Endothelial cell of umbilical vein (primary cell): ENCODE results near the gene C1orf210. TPM values are rescaled to one million over a fixed set of nuclear protein-coding genes. Genes with fewer than 3 reads are reported as not detected.

Source experiments
- BruUV-seq: library from RNA; stranded (reverse); fragments of 400-500 nt; replicated peaks from 2 replicates; lab custom pipeline; 2021; lab: Mats Ljungman, UMichigan
- CTCF ChIA-PET: fragments of 300-600, 350-600 bp; sonication (Branson Sonifier 250); formaldehyde crosslinking; loops from one replicate; lab custom pipeline; 2021; ENCODE audit warnings: antibody characterized with exemption, inconsistent platforms; lab: Charles Lee
- POLR2A ChIA-PET: fragments of 300-600, 350-600 bp; sonication (Branson Sonifier 250); formaldehyde crosslinking; loops from one replicate; lab custom pipeline; 2021; ENCODE audit warnings: antibody characterized with exemption, inconsistent platforms; lab: Charles Lee
- DNase-seq: peaks from one replicate; pipeline ENCODE4 v3.0.0-alpha.2; 2011; ENCODE audit warnings: low read depth, low spot score
- FAIRE-seq: peaks from 2 replicates; lab custom pipeline; 2011; peaks lifted over from hg19 to GRCh38; lab: Jason Lieb, UNC
- H2AFZ ChIP-seq: 2 replicates; pipeline ENCODE4 v1.6.0; 2012; ENCODE audit warnings: low read depth, low read length, control low read depth, inconsistent platforms
- H3K27ac ChIP-seq: 2 replicates; pipeline ENCODE4 v1.5.1; 2011; ENCODE audit warnings: low read depth, mild to moderate bottlenecking, control low read depth, low read length, moderate library complexity; ENCODE audit not compliant: insufficient read depth
- H3K27me3 ChIP-seq, 2 experiments: 2 replicates each; pipeline versions ENCODE4 v1.6.0 to v1.6.1; 2011; ENCODE audit warnings: low read length in 2 of 2, mixed read lengths in 1 of 2; ENCODE audit not compliant: control insufficient read depth in 2 of 2, insufficient read depth in 2 of 2
- H3K36me3 ChIP-seq, 2 experiments: 2 replicates in 1 of 2; 3 replicates in 1 of 2; pipeline ENCODE4 v1.5.1; 2011; ENCODE audit warnings: low read length in 2 of 2, mild to moderate bottlenecking in 1 of 2, moderate library complexity in 1 of 2; ENCODE audit not compliant: control insufficient read depth in 2 of 2, insufficient read depth in 2 of 2; ENCODE audit errors: extremely low read depth in 1 of 2
- H3K4me1 ChIP-seq: 3 replicates; pipeline ENCODE4 v1.5.1; 2011; ENCODE audit warnings: mild to moderate bottlenecking, low read length; ENCODE audit not compliant: control insufficient read depth, insufficient read depth; ENCODE audit errors: extremely low read depth
- H3K4me2 ChIP-seq: 2 replicates; pipeline ENCODE4 v1.6.1; 2011; ENCODE audit warnings: low read length, control low read depth, mixed read lengths; ENCODE audit not compliant: insufficient read depth
- H3K4me3 ChIP-seq, 3 experiments: fragments of 200-600 bp in 1 of 3; sonication (generic), shearing (Covaris generic) in 1 of 3; replicated peaks in 1 of 3; 2 replicates each; pipeline ENCODE4 v1.5.1; 2011 to 2016; ENCODE audit warnings: control low read depth in 3 of 3, low read length in 3 of 3, mild to moderate bottlenecking in 2 of 3, inconsistent platforms in 1 of 3, low read depth in 1 of 3, moderate library complexity in 1 of 3; ENCODE audit not compliant: insufficient read depth in 1 of 3
- H3K79me2 ChIP-seq: 2 replicates; pipeline ENCODE4 v1.6.0; 2012; ENCODE audit warnings: low read length, inconsistent platforms; ENCODE audit not compliant: control insufficient read depth, insufficient read depth
- H3K9ac ChIP-seq: replicated peaks from 2 replicates; pipeline ENCODE3; 2011; ENCODE audit warnings: low read length, control low read depth; ENCODE audit not compliant: insufficient read depth; ENCODE audit errors: extremely low read depth
- H3K9me1 ChIP-seq: replicated peaks from 3 replicates; pipeline ENCODE4 v1.6.0; 2011; ENCODE audit warnings: mild to moderate bottlenecking, low read length; ENCODE audit not compliant: control insufficient read depth, insufficient read depth; ENCODE audit errors: extremely low read depth
- H3K9me3 ChIP-seq: replicated peaks from 2 replicates; pipeline ENCODE4 v1.5.1; 2012; ENCODE audit warnings: low read length, inconsistent platforms; ENCODE audit not compliant: control insufficient read depth, insufficient read depth
- H4K20me1 ChIP-seq: replicated peaks from 2 replicates; pipeline ENCODE3; 2011; ENCODE audit warnings: mild to moderate bottlenecking, low read length; ENCODE audit not compliant: control insufficient read depth, insufficient read depth; ENCODE audit errors: extremely low read depth
- FOS ChIP-seq: IDR thresholded peaks from 2 replicates; pipeline ENCODE4 v1.6.1; 2011; ENCODE audit warnings: mild to moderate bottlenecking, low read length, moderate library complexity, borderline replicate concordance; ENCODE audit not compliant: insufficient read depth
- POLR2A ChIP-seq: IDR thresholded peaks from 2 replicates; pipeline ENCODE4 v1.6.1; 2012; ENCODE audit warnings: low read depth, mild to moderate bottlenecking, control low read depth, low read length
- POLR2AphosphoS5 ChIP-seq: IDR thresholded peaks from 2 replicates; pipeline ENCODE4 v1.6.1; 2012; ENCODE audit warnings: low read depth, mild to moderate bottlenecking, control low read depth, low read length, moderate library complexity; ENCODE audit not compliant: insufficient read depth
- dilution Hi-C: fragments of 300-500 bp; cut with MboI; formaldehyde crosslinking; loops from one replicate; pipeline ENCODE4 v1.15.0; 2019; ENCODE audit warnings: low sequenced_read_pairs; ENCODE audit not compliant: extremely low pct_ligation_motif_present
- intact Hi-C: fragments of 100-400 bp; cut with micrococcal nuclease; formaldehyde crosslinking; loops from one replicate; pipeline ENCODE4 v1.10.0; 2022
- polyA plus RNA-seq, 4 experiments: library from polyadenylated mRNA; depleted of rRNA in 3 of 4; stranded (reverse) in 3 of 4; unstranded in 1 of 4; fragments of >200 nt; gene quantifications; 2 replicates each; pipeline versions ENCODE4 v1.2.1 to v1.2.3, GENCODE V29; 2011 to 2012; ENCODE audit warnings: missing spikeins in 1 of 4
- total RNA-seq: library from RNA; stranded (reverse); gene quantifications from 2 replicates; pipeline ENCODE4 v1.2.3, GENCODE V29; 2021
- TF ChIP-seq, protein P1 (sequence below), 2 donors: IDR thresholded peaks; 1 replicate in 1 of 2; 2 replicates in 1 of 2; pipeline ENCODE4 v1.5.1; 2011; ENCODE audit warnings: low read length in 2 of 2, mild to moderate bottlenecking in 2 of 2, moderate library complexity in 2 of 2, control low read depth in 1 of 2, inconsistent platforms in 1 of 2, low read depth in 1 of 2; ENCODE audit not compliant: insufficient read depth in 1 of 2; ENCODE audit errors: extremely low read depth in 1 of 2

Gene C1orf210
- total and polyA plus RNA-seq, 2 donors (not counting 3 experiments of a cell fraction or from before 2014, with no cell fraction given): not detected

DNA sequence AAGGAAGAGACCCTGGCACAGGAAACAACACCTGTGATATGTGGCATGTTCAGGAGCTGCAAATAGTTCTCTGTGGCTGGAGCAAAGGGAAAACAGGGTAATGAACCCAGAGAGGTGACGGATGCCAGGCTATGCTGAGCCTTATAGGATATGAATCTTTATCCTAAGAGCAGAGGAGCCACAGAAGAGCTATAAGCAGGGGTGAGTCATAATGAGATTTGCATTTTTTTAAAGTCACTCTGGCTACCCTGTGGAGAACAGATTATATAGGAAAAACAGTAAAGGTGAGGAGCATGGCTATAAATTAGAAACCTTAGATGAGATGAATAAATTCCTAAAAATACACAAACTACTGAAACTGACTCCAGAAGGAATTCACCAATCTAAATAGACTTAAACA, 39.4 kb upstream of the C1orf210 start:
- Histone ChIP-seq H4K20me1 (no peaks in the 10 kb centered on the region), H3K27ac (no peak overlapping the region), H3K9ac (no peak overlapping the region), H3K4me1 (peaks cover 3% of the 10 kb centered on the region), H3K9me1 (no peaks in the 10 kb centered on the region), H3K36me3 (peaks cover 25 to 40% of the 10 kb centered on the region in 2 experiments), H3K4me2 (no peak overlapping the region), H2AFZ (no peak overlapping the region), H3K79me2 (no peaks in the 10 kb centered on the region), H3K9me3 (no peaks in the 10 kb centered on the region), H3K27me3 (no peaks in the 10 kb centered on the region), H3K4me3 (no peak overlapping the region)
- FAIRE-seq (no peak), DNase-seq (no peak)
- dilution Hi-C loops: no loop called here
- no TSS peak for BruUV-seq
- peak; percentile 10 for TF ChIP-seq POLR2A
- TF ChIP-seq, protein P1, sequence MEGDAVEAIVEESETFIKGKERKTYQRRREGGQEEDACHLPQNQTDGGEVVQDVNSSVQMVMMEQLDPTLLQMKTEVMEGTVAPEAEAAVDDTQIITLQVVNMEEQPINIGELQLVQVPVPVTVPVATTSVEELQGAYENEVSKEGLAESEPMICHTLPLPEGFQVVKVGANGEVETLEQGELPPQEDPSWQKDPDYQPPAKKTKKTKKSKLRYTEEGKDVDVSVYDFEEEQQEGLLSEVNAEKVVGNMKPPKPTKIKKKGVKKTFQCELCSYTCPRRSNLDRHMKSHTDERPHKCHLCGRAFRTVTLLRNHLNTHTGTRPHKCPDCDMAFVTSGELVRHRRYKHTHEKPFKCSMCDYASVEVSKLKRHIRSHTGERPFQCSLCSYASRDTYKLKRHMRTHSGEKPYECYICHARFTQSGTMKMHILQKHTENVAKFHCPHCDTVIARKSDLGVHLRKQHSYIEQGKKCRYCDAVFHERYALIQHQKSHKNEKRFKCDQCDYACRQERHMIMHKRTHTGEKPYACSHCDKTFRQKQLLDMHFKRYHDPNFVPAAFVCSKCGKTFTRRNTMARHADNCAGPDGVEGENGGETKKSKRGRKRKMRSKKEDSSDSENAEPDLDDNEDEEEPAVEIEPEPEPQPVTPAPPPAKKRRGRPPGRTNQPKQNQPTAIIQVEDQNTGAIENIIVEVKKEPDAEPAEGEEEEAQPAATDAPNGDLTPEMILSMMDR (IDR thresholded peaks at IDR 0.05; ENCODE audit: extremely low read depth in 1 of 2, insufficient read depth in 1 of 2, low read depth in 1 of 2, low read length in 2 of 2): no peak
- TF ChIP-seq POLR2AphosphoS5: peak; percentile 30
- CTCF ChIA-PET: interaction anchor here (1.8 kb wide), 1 partner anchor 33 kb away, joined by 4 read pairs; the partner anchor contains the start of gene CDC20
- intact Hi-C loops: no loop called here
- POLR2A ChIA-PET: no interaction called here

DNA sequence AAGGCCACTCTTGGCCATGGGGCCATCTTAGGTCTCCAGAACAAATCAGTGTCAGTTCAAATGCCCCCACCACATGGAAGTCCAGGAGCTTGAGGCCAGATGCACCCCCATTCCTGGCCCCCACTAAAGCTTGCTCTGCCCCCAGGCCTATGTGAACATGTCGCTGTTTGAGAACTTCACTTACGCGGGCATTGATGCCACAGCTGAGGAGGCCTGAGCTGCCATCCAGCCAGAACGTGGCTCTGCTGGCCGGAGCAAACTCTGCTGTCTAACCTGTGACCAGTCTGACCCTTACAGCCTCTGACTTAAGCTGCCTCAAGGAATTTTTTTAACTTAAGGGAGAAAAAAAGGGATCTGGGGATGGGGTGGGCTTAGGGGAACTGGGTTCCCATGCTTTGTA, 37.1 kb upstream of the C1orf210 start:
- BruUV-seq: no TSS peak
- TF ChIP-seq POLR2AphosphoS5 (peak; percentile 16), FOS (no peak), POLR2A (peak; percentile 20)
- H3K27ac ChIP-seq: no peak overlapping the region
- H3K4me1 ChIP-seq: no peaks in the 10 kb centered on the region
- FAIRE-seq: no peak
- no peaks in the 10 kb centered on the region for H4K20me1 ChIP-seq
- no peaks in the 10 kb centered on the region for H3K9me1 ChIP-seq
- no peaks in the 10 kb centered on the region for H3K9me3 ChIP-seq
- dilution Hi-C loops: no loop called here
- intact Hi-C loops: no loop called here
- no peak for DNase-seq
- no peak overlapping the region for H2AFZ ChIP-seq
- no peak overlapping the region for H3K9ac ChIP-seq
- no peaks in the 10 kb centered on the region for H3K79me2 ChIP-seq
- H3K4me3 ChIP-seq: no peak overlapping the region
- peaks cover 37 to 60% of the 10 kb centered on the region in 2 experiments for H3K36me3 ChIP-seq
- no peak overlapping the region for H3K4me2 ChIP-seq
- no peaks in the 10 kb centered on the region for H3K27me3 ChIP-seq
- ChIA-PET POLR2A (no interaction called here), CTCF (interaction anchor here (1.5 to 1.7 kb wide), 2 partner anchors 92 to 96 kb away, joined by 3 to 6 read pairs; no protein-coding TSS in a partner anchor)
